HG02884 (cell line): ENCODE measurements around the gene CEP120.

Source experiments
- ATAC-seq: cut with Tn5 transposase; IDR thresholded peaks from one replicate; pipeline ENCODE4 v1.9.1; 2021; ENCODE audit warnings: mild to moderate bottlenecking, moderate library complexity; ENCODE audit not compliant: unreplicated experiment

CEP120 gene

GRCh38 chr5:123304777-123305316, 118.4 kb downstream of the CEP120 start:
- no peak for ATAC-seq

GRCh38 chr5:123303802-123304201, 119.4 kb downstream of the CEP120 start:
- no peak for ATAC-seq

GRCh38 chr5:123300266-123300665, 122.9 kb downstream of the CEP120 start:
- ATAC-seq = no peak

- no peak for ATAC-seq
These were observed 124.1 kb downstream of the CEP120 start for GRCh38 chr5:123299136-123299535.

GRCh38 chr5:123298335-123299030, 124.7 kb downstream of the CEP120 start:
- ATAC-seq = no peak

- no peak for ATAC-seq
These were observed 125.3 kb downstream of the CEP120 start for GRCh38 chr5:123297866-123298265.

GRCh38 chr5:123297198-123297831, 125.9 kb downstream of the CEP120 start:
- no peak for ATAC-seq
